ENCODE results near the gene TBC1D10B.
"Not testable (repeated sequence)": the region's sequence is repeated elsewhere in the genome, so short reads cannot be mapped to it uniquely, and the experiment has no call there.

The TBC1D10B gene

GRCh38 chr16:30397056-30397455, 26.8 kb upstream of the TBC1D10B start:
- DNase-seq (ENCODE audit: low read depth), result no peak

- DNase-seq (ENCODE audit: low read depth), result not testable (repeated sequence)
Observed at GRCh38 chr16:30396627-30397026, 26.3 kb upstream of the TBC1D10B start.

- DNase-seq (ENCODE audit: low read depth), result no peak
Observed at GRCh38 chr16:30395992-30396585, 25.8 kb upstream of the TBC1D10B start.

- DNase-seq (ENCODE audit: low read depth), result peak; percentile 92
Observed at GRCh38 chr16:30395155-30395991, 25.1 kb upstream of the TBC1D10B start, which contains the start of gene ZNF48. TSS of gene ZNF48 (plus strand) at chr16:30395420. CDS start at chr16:30395795, 375 bp downstream.

DNA sequence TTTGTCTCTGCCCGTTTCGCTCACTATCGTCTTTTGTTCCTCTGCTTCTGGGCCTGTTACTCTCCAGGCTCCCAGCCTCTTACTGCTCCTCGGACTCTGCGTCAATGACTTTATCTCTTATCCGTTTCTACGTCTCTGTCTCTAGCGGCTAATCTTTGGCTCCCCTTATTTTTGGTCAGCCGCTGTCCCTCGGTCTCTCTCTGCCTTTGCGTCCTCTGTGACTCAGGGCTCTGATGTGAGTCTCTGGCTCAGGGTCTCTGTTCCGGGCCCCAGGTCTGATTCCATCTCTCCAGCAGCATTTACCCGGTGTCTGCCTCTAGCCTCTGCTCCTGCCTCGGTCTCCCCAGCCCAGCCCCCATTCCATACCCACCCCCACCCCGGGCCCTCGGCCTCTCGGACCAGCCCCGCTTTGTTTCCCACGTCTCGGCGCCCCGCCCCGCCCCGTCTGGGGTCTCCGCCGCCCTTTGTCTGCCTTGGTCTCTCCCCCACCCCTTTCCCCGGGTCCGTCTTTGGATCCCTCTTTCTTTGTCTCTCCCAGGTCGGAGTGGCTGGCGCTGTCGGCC, 24.4 kb upstream of the TBC1D10B start:
- DNase-seq (ENCODE audit: low read depth), result peak; percentile 22

DNA sequence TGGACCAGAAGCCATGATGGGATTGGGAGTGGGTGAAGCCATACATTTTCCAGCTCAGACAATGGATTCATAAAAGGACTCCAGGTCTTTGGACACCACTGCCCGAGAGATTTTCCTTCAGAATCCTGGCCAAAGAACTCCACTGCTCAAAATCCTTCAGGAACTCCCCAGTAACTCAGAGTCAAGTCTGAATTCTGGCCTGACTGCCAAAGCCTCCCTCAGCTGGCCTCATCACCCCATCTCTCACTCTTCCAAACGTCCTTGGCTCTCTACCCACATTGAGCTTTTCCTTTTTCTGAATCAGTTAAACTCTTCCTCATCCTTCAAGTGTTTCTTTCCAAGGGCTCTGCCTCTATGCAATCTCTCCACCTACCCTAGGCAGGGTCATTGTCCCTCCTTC, 13.2 kb upstream of the TBC1D10B start:
- no peak for DNase-seq (ENCODE audit: low read depth)

DNA sequence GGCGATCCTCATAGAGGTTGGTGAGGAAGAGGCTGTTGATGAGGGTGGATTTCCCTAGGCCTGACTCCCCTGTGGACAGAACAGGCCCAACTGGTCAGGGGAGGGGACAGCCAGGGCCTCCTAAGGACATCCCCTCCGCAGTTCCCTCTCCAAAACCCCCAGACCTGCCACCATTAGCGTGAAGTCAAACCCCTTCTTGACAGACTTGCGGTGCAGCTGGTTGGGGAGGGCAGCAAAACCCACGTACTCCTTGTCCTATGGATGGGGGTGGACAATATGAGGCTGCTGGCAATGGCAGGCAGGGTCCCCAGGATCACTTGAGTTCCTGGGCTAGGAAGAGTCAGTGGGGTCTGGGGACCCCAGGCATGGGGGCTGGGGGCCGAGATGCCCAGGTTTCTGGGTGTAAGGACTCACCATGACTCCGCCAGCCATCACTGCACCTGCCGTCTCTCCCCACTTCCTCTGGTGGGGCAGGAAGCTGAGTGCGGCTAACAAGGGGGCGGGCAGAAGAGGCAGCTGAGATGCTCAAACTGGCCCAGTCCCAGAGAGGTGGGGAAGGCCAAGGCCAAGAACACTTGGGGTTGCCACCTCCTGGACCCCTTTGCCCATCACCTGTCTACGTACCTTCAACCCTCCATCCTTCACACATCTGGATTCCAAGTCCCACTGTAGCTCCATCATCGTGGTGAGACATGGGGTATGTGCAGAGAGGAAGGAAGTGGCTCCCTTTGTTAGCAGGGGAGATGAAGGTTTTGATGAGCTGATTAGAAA, 12.0 kb upstream of the TBC1D10B start, which contains the start of gene SEPTIN1:
TSS of gene SEPTIN1 (minus strand) at position 451 of the 771 bp plus-strand sequence. CDS start at position 432, 19 bp downstream.
- no peak for DNase-seq (ENCODE audit: low read depth)

DNA sequence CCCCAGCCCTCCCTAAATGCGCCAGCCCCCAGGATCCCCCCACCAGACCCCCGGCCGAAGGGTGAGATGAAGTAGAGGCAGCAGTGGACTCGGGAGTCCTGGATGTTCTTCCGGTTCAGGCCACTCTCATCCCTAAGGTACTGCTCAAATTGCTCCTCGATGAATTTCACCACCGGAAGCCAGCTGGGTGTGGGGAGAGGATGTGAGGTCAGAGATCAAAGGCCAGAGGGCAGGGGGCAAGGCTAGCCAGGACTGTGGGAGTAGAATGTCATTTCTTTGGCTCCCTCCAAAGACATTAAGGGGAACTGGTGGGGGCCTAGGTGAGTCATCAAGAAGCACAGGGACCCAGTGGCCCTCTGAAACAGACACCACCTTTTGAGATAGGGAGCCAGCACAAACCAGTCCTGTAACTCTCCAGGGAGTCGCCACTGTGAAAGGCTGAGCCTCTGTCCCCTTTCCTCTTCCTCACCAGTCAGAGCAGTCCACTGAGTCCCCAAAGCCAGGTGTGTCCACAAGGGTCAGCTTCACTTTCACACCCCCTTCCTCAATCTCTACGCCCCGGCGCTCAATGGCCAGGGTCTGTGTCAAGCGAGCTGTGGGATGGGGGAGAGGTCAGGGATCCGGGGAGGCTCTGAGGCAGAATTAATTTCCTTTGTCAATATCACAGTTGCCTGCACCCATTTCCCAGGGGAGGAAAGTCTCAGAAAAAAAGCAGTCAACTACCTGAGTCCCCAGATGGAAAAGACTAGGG, 11.2 kb upstream of the TBC1D10B start:
- DNase-seq (ENCODE audit: low read depth), result no peak

DNA sequence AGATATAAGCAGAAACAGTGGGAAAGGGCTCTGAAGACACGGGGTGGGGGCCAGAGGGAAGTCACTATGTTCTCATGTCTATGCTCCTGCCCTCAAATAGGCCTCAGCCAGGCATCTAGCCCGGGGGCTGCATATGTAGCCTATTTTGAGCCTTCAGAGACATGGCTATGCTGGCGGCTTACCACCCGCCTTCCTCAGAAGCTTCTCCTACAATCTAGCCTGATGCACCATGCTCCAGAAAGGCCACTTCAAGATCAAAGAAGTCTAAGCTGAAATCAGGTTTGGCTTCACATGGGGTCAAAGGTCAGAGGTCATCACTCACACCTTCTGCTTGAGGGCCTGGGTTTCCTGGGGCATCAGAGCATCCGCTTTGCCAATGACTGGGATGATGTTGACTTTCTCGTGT, 10.5 kb upstream of the TBC1D10B start:
- no peak for DNase-seq (ENCODE audit: low read depth)

DNA sequence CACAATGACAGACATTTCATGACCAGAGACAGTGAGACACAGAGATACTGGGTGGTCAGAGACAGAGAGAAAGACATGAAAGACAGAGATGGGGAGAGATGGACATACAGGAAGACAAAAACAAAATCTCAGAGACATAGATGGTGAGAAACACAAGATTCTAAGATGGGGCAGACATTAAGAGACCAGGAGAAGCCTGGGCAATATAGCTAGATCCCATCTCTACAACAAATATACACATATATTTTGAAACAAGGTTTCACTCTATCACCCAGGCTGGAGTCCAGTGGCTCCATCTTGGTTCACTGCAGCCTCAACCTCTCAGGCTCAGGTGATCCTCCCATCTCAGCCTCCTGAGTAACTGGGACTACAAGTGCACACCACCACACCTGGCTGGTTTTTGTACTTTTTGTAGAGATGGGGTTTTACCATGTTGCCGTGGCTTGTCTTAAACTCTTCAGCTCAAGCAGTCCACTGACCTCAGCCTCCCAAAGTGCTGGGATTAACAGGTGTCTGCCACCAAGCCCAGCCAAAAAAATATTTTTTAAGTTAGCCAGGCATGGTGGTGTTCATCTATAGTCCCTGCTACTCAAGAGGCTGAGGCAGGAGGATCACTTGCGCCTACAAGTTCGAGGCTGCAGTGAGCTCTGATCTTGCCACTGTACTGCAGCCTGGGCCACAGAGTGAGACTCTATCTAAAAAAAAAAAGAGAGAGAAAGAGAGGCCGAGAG, 9.9 kb upstream of the TBC1D10B start:
- DNase-seq (ENCODE audit: low read depth), result no peak

DNA sequence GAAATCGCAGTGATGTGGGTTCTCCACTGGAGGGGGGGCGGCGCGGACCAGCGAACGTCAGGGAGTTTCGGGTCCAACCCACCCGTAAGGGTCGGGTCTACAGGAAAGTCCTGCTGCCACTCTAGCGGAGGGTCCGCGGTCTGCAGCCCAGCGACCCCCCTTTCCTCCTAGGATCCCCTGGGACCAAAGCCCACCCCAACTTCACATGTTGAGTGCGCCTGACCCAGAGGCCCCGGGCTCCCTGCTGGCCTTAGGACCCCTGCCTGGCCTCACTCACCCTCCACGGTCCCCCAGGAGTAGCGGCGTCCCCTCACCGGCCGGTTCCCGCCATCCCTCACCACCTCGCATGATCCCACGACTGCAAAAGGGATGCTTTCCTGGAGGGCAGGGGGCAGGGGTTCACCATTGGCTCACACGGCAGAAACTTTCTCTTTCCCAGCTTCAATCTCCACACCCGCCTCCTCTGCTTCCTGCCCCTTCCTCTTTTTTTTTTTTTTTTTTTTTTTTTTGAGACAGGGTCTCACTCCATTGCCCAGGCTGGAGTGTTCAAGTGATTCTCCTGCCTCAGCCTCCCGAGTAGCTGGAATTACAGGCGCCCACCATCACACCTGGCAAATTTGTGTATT, 9.0 kb upstream of the TBC1D10B start:
- no peak for DNase-seq (ENCODE audit: low read depth)

- DNase-seq (ENCODE audit: low read depth), result peak; percentile 95
Observed at GRCh38 chr16:30378236-30379157, 8.2 kb upstream of the TBC1D10B start.

GRCh38 chr16:30377812-30378235, 7.5 kb upstream of the TBC1D10B start:
- peak; percentile 86 for DNase-seq (ENCODE audit: low read depth)

DNA sequence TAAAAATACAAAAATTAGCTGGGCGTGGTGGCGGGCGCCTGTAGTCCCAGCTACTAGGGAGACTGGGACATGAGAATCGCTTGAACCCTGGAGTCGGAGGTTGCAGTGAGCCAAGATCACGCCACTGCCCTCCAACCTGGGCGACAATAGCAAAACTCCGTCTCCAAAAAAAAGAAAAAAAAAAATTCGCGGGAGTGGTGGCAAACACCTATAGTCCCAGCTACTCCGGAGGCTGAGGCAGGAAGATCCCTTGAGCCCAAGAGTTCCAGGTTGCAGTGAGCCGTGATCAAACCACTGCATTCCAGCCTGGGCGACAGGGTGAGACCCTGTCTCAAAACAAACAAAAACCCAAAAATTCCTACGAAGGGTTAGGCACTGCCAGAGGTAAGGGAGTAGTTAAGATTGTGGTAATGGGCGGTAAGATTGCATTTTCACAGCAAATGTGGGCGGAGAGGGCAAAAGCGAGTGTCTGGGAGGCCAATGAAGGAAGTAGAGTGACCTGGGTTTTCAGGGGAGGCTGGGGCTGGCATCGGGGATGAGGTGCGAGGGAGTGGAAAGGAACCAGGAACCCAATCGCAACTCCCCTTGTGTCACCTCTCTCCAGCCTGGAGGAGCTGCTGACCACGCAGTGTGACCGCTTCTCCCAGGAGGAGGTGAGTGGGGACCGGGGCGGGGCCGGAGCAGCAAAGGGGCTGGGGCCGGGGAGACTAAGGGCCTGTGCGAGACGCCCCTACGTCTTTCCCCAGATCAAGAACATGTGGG, 6.9 kb upstream of the TBC1D10B start:
- DNase-seq (ENCODE audit: low read depth), result no peak

GRCh38 chr16:30376461-30376902, 6.2 kb upstream of the TBC1D10B start:
- no peak for DNase-seq (ENCODE audit: low read depth)

DNA sequence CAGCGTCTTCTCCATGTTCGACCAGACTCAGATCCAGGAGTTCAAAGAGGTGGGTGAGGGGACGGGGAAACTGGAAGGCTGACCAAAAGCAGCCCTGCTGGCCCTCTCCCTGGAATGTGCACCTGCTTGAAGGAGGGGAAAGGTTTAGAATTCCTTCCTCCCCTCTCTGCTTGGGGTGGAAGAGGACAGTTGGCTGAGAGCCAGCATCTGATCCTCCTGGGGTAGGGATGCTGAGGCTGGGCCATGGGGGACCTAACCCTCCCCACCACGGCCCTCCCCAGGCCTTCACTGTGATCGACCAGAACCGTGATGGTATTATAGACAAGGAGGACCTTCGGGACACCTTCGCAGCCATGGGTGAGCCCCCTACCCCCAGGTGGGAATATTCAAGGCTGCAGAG, 5.6 kb upstream of the TBC1D10B start:
- no peak for DNase-seq (ENCODE audit: low read depth)

GRCh38 chr16:30374538-30374937, 4.2 kb upstream of the TBC1D10B start, which contains the start of gene MYL11:
TSS of gene MYL11 (plus strand) at chr16:30374802. CDS start at chr16:30374858, 56 bp downstream.
- DNase-seq (ENCODE audit: low read depth), result no peak

- no peak for DNase-seq (ENCODE audit: low read depth)
Observed at GRCh38 chr16:30372725-30373124, 2.4 kb upstream of the TBC1D10B start.

Data from amniotic epithelial cell (primary cell).